ENCODE results near the gene ZDHHC8.

The ZDHHC8 gene, protein sequence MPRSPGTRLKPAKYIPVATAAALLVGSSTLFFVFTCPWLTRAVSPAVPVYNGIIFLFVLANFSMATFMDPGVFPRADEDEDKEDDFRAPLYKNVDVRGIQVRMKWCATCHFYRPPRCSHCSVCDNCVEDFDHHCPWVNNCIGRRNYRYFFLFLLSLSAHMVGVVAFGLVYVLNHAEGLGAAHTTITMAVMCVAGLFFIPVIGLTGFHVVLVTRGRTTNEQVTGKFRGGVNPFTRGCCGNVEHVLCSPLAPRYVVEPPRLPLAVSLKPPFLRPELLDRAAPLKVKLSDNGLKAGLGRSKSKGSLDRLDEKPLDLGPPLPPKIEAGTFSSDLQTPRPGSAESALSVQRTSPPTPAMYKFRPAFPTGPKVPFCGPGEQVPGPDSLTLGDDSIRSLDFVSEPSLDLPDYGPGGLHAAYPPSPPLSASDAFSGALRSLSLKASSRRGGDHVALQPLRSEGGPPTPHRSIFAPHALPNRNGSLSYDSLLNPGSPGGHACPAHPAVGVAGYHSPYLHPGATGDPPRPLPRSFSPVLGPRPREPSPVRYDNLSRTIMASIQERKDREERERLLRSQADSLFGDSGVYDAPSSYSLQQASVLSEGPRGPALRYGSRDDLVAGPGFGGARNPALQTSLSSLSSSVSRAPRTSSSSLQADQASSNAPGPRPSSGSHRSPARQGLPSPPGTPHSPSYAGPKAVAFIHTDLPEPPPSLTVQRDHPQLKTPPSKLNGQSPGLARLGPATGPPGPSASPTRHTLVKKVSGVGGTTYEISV

DNA sequence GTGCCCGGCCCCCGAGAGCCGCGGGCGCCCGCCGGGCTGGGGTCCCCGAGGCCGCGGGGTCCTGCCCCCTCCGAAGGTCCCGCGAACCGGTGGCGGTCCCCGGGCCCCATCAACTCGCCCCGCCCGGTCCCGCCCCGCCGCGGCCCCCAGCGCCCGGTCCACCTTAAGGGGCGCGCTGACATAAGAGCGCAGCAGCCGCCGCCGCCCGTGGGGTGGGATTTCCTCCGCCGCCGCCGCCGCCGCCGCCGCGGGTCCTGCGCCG lies at the start of gene ZDHHC8:
ZDHHC8 (plus strand) TSS at position 208 of the 262 bp plus-strand sequence. CDS start 144 bp downstream, outside the sequence.
- in situ Hi-C loops (cut with MboI; ENCODE audit: low sequenced_read_pairs): no loop called here

DNA sequence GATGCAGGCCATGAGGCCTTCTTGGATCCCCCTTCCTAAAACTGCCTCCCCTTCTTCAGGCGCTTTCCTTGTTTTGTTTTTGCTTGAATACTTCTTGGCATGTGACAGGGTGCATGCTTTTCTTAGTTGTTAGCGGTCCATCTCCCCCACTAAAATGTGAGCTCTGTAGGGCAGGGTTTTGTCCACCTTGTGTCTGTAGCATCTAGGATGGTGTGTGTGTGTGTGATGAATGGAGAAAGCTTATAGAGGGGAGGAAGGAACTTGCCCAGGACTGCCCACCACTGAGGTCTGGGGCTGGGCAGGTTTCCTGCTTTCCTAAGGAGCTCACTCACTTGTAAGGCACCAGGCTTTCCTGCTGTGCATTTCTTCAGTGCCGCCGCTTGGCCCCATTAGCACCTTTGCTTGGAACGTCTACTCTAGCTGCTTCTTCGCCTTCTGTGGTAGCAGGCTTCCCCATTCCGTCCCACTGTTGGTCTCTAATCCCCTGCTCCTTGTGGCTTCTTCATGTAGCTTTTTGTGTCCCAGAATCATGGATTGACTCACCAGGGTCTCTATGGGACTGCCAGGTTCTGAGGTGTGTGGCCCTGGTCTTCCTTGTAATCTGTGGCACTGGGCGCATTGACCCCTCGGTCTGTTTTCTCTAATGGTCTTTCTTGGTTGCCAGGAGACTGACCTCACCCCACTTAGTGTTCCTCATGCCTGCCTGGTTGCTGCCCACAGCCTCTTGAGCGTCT lies 48.3 kb upstream of the ZDHHC8 start:
- in situ Hi-C loops (cut with MboI; ENCODE audit: low sequenced_read_pairs): no loop called here

DNA sequence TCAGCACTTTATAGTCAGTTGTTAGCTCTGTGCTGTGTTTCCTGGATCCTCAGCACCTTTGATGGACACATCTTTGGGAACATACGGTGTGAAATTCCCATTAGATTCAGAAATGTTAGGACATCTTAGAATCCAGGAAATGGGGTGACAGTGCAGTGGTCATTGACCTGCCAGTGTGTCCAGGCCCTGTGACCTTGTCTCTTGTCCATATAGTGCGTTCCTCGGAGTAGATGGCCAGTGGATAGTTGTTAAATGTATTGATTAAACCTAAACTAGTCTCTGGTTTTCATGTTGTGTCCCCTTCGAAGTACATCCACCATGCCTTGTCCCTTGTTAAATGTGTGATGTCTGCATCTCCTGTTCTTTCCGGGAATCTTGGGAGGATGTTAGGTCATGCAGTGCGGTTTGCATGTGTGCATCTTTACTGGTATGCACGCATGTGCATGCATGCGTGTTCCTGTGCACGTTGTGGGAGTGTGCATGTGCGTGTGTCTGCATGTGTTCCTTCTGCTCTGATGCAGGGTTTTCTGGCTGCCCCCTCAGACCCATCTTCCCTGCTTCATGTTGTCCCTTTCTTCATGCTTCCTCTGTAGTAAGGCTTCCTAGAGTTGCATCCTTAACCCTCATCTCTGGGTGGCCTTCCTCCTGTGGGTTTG lies 47.6 kb upstream of the ZDHHC8 start:
- in situ Hi-C loops (cut with MboI; ENCODE audit: low sequenced_read_pairs): no loop called here

GRCh38 chr22:20084547-20085413 lies 46.8 kb upstream of the ZDHHC8 start:
- in situ Hi-C loops (cut with MboI; ENCODE audit: low sequenced_read_pairs): no loop called here

GRCh38 chr22:20085651-20086050 lies 46.0 kb upstream of the ZDHHC8 start:
- in situ Hi-C loops (cut with MboI; ENCODE audit: low sequenced_read_pairs): no loop called here

GRCh38 chr22:20086101-20086599 lies 45.5 kb upstream of the ZDHHC8 start:
- in situ Hi-C loops (cut with MboI; ENCODE audit: low sequenced_read_pairs): no loop called here

- in situ Hi-C loops (cut with MboI; ENCODE audit: low sequenced_read_pairs): no loop called here
Observed at GRCh38 chr22:20086763-20087162, 44.8 kb upstream of the ZDHHC8 start.

DNA sequence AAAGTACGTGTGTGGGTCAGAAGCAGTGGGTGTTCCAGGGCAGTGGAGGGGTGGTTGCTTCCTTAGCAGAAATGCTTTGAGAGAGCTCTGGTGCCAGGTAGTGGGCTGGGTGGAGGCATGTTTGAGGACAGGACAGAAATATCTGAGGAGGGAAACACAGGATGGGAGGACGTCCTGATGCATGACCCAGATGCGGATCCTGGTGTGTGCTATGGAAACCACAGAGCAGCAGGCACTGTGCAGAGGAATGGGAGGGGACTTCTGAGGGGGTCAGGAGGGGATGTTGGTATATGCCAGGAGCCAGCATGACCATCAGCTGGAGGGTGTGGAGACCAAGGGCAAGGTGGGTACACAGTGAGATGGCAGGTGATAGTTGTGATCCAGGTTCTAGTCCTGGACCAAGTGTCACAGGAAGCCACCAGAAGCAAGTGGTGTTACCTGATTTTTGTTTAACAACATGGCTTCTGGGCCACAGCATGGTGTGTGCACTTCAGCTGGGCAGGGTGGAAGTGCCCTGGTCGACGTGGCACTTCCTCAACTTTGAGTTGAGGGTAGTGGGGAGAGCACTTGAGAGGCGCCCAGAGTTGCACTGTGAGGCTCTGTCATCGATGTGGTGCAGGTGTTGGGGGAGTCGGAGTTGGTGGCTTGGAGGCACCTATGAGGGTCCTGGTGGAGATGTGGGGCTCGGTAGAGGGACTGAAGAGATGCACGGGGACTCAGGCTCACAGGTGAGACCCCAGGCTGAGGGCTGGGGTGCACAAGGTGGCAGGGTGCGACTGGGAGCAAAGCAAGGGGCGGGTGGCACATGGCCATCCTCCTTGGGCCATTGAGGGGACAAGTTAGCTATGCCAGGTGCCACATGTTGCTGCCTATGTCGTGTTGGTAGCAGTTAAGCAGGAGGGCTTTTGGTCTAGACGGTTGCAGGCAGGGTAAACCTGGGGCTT lies 44.0 kb upstream of the ZDHHC8 start:
- in situ Hi-C loops (cut with MboI; ENCODE audit: low sequenced_read_pairs): no loop called here

GRCh38 chr22:20088263-20088648 lies 43.3 kb upstream of the ZDHHC8 start:
- in situ Hi-C loops (cut with MboI; ENCODE audit: low sequenced_read_pairs): no loop called here

GRCh38 chr22:20089226-20089976 lies 42.2 kb upstream of the ZDHHC8 start:
- in situ Hi-C loops (cut with MboI; ENCODE audit: low sequenced_read_pairs): no loop called here

DNA sequence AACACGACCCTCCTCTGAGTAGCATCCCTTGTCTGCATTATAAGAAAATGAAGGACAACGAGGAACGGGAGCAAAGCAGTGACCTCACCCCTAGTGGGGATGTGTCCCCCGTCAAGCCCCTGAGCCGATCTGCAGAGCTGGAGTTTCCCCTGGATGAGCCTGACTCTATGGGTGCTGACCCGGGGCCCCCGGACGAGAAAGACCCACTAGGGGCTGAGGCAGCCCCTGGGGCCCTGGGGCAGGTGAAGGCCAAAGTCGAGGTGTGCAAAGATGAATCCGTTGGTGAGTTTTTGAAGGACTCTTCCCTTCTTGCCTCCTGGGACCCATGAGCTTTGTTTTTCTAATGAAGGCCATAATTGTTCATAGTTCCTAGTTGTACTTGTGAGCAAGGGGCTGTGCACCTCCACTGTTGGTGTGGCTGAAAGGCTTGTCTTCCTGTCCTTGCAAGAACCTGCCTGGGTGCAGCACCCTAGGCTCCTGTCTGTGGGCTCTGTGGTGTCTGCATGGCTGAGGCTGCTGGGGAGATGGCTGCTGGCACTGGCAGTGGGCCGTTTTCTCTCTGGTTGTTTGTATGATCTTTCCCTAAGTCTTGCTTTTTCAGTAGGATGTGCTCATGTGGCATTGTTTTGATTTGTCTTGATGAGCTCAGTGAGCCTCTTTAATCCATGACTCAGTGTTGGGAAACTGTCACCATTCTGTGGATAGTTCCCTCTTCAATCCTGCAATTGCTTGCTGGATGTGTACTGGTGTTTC lies 41.5 kb upstream of the ZDHHC8 start:
- in situ Hi-C loops (cut with MboI; ENCODE audit: low sequenced_read_pairs): no loop called here

GRCh38 chr22:20090730-20091240 lies 40.8 kb upstream of the ZDHHC8 start:
- in situ Hi-C loops (cut with MboI; ENCODE audit: low sequenced_read_pairs): no loop called here

- in situ Hi-C loops (cut with MboI; ENCODE audit: low sequenced_read_pairs): no loop called here
Observed at GRCh38 chr22:20091690-20092476, 39.7 kb upstream of the ZDHHC8 start.

DNA sequence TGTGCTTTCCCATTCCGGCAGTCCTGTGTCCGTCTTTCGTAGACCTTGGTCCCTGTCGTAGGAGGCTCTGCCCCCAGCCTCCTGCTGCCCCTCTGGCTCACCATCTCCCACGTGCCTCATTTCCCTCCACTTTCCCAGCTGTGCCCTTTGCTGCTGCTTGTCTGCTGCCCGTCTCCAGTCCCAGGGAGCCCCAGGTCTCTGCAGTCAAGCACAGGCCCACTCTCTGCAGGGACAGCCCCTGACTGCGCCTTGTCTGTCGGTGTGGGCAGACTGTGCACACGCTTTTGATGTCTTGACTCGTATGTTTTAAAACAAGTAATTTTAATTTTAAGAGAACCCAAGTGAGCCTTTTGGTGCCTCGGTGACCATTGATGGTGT lies 39.1 kb upstream of the ZDHHC8 start:
- in situ Hi-C loops (cut with MboI; ENCODE audit: low sequenced_read_pairs): no loop called here

DNA sequence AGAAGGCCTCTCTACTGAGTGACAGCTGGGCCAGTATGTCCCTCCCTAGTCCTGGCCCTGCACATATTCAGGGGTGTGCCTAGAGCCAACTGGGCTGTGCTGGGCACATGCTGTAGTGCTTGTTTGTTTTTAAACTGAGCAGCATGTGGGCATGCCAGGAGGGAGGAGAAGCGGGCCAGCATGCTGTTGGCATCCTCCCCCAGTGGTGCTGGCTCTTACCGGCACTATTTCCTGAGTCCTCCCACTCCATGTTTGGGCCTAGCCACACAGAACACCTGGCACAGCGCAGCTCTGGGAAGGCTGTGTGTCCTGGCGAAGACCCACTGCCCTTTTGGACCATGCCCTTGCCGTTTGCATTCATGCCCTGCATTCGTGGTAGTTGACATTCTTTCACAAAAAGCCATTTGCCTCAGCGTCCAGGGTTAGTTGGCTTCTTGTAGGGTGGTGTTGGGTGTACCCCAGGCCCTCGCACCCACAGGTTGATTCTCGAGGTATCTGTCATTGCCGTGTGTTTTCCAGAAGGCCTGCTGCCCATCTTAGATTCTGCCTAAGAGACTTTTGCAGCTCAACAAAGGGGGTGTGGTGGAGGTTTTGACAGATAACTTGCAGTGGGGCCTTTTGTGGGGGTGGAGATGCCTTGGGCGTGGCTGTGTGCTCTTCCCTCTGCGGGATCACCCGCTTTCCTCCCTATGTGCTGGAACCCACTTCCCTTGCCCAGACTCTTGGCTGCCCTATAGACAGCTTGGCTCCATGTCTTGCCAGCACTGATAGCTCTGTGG lies 38.0 kb upstream of the ZDHHC8 start:
- in situ Hi-C loops (cut with MboI; ENCODE audit: low sequenced_read_pairs): no loop called here

Measured in HL-60/S4 (cell line).